Chondrocyte (in vitro differentiated cells): ENCODE measurements around the gene CALCR. TPM values are rescaled to one million over a fixed set of nuclear protein-coding genes. Genes with fewer than 3 reads are reported as not detected.
A peak's percentile ranks its signal among the peaks of the same experiment; 100 is the strongest.

Experiments
- DNase-seq: peaks from one replicate; pipeline ENCODE4 v3.0.0; 2021; ENCODE audit warnings: mixed read lengths, low spot score
- H3K27ac Mint-ChIP-seq: one replicate; pipeline ENCODE4 v1.8.0; 2021; ENCODE audit warnings: mild to moderate bottlenecking, moderate library complexity, mixed read lengths; ENCODE audit not compliant: unreplicated experiment
- H3K27me3 Mint-ChIP-seq: 2 replicates; pipeline ENCODE4 v1.8.0; 2021; ENCODE audit warnings: low read depth, mixed read lengths
- H3K36me3 Mint-ChIP-seq: 2 replicates; pipeline ENCODE4 v1.8.0; 2021; ENCODE audit warnings: low read depth, mixed read lengths
- H3K4me1 Mint-ChIP-seq: 2 replicates; pipeline ENCODE4 v1.8.0; 2021; ENCODE audit warnings: low read depth, mild to moderate bottlenecking, mixed read lengths
- H3K4me3 Mint-ChIP-seq: one replicate; pipeline ENCODE4 v1.8.0; 2021; ENCODE audit warnings: mild to moderate bottlenecking, moderate library complexity, mixed read lengths; ENCODE audit not compliant: unreplicated experiment
- H3K9me3 Mint-ChIP-seq: 2 replicates; pipeline ENCODE4 v1.8.0; 2021; ENCODE audit warnings: low read depth, mixed read lengths
- total RNA-seq: library from RNA; stranded (reverse); gene quantifications from 3 replicates; pipeline ENCODE4 v1.2.1, GENCODE V29; 2021
- TF ChIP-seq, protein P1 (sequence below): fragments of 200-600 bp; sonication (generic); IDR thresholded peaks from 2 replicates; pipeline ENCODE4 v1.5.0; 2021; ENCODE audit warnings: antibody characterized with exemption, mild to moderate bottlenecking, moderate library complexity

CALCR gene
- total RNA-seq, 1 donor from 2014 or later = 0.20 TPM

DNA sequence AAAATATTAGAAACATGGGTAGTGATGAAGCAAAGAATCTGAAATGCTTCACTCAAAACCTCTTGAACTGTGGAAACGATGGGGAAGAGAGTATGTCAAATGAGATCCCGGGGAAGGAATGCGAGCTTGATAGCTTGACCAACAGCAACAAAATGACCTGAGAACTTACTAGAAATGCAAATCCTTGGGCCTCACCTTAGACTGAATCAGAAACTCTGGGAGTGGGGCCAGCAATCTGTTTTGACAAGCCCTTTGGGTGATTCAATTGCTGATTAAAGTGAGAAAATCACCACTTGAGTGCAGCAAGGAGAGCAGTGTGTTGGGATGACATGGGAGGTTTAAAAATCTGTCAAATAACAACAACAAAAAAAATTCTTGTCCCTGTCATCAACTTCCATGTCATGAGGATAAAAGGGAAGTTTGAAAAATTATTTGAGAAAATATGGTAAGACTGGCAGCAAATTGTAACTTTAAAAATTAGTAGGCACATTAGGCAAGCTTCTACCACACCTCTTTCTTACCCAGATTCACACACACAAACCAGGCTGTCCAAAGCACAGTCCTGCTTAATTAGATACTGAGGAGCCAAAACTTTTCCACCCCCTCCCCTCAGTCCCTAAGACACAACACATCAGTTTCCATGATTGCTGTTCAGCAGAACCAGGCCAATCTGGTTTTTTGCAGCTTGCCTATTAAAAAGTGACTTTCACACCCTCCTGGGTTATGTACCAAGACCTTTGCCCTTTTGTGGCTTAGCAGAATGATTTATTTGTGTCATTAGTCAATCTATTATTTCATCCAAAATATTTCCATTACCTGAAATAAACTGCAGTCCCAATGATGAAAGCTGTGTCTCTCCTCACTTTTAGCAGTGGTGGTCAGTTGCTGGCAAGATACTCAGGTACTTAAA is 15.6 kb downstream of the CALCR start:
- no peak overlapping the region for H3K4me3 Mint-ChIP-seq
- H3K27ac Mint-ChIP-seq = no peak overlapping the region
- no peak for DNase-seq
- H3K4me1 Mint-ChIP-seq = no peaks in the 10 kb centered on the region
- H3K36me3 Mint-ChIP-seq = no peaks in the 10 kb centered on the region
- TF ChIP-seq, protein P1, sequence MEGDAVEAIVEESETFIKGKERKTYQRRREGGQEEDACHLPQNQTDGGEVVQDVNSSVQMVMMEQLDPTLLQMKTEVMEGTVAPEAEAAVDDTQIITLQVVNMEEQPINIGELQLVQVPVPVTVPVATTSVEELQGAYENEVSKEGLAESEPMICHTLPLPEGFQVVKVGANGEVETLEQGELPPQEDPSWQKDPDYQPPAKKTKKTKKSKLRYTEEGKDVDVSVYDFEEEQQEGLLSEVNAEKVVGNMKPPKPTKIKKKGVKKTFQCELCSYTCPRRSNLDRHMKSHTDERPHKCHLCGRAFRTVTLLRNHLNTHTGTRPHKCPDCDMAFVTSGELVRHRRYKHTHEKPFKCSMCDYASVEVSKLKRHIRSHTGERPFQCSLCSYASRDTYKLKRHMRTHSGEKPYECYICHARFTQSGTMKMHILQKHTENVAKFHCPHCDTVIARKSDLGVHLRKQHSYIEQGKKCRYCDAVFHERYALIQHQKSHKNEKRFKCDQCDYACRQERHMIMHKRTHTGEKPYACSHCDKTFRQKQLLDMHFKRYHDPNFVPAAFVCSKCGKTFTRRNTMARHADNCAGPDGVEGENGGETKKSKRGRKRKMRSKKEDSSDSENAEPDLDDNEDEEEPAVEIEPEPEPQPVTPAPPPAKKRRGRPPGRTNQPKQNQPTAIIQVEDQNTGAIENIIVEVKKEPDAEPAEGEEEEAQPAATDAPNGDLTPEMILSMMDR = no peak
- no peaks in the 10 kb centered on the region for H3K9me3 Mint-ChIP-seq
- peaks cover 15% of the 10 kb centered on the region for H3K27me3 Mint-ChIP-seq

DNA sequence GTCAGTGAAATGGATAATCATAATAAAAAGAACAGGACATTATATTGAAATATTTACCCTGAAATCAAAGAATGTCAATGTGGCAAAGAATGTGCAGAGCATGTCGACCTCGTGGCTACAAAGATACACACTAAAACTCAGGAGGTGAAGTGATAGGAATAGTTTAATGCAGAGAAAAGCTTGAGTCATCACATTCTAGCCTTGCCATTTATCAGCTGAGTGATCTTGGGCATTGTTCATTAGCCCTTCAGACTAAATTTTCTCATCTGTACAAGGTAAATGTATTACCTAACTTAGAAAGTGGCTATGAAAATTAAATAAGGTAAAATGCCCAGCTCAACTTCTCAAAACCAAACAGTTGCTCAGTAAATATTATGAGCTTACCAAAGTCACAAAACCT is 22.6 kb downstream of the CALCR start:
- no peak for DNase-seq
- Mint-ChIP-seq H3K4me3 (no peak overlapping the region), H3K27me3 (peaks cover 8% of the 10 kb centered on the region), H3K27ac (no peak overlapping the region), H3K36me3 (no peaks in the 10 kb centered on the region), H3K4me1 (no peaks in the 10 kb centered on the region), H3K9me3 (no peaks in the 10 kb centered on the region)
- TF ChIP-seq, protein P1 = no peak

DNA sequence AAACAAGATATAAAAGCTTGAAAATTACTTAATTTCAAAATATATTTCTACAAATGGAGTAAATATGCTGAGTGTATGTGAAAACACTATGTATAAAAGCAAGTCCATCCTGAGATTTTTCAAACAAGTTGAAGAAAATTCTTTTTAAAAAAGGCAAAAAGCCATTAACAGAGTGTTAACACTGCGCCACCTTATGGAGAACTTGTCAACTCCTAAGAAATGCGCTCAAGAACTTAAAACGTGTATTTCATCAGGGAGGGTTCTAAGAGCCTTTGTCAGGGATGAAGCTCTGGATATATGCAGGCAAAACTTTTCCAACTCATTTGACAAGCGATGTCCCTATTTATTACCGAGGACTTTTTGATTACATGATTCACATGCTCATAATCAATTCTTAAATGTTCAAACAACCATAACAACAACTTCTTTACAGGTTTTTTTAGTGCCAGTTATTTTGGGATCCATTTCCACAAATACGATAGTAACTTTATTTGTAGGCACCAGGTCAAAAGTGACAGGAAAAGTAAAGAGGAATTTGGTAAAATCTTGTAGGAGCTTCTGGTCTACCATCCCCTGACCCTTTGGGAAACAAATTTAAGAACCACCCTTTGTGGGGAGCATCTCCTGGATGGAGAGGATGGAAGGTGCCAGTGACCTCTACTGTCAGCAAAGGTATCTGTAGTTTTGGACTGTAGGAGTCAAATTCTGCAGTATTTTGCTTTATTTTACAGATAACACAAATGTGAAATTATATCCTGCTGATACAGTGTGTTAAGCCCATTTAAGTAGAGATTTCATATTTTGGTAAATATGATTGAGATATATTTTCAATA is 23.2 kb downstream of the CALCR start:
- H3K4me1 Mint-ChIP-seq = no peaks in the 10 kb centered on the region
- H3K36me3 Mint-ChIP-seq = no peaks in the 10 kb centered on the region
- no peak overlapping the region for H3K27ac Mint-ChIP-seq
- H3K4me3 Mint-ChIP-seq = no peak overlapping the region
- peaks cover 8% of the 10 kb centered on the region for H3K27me3 Mint-ChIP-seq
- DNase-seq = no peak
- TF ChIP-seq, protein P1 = peak; percentile 91
- no peaks in the 10 kb centered on the region for H3K9me3 Mint-ChIP-seq

DNA sequence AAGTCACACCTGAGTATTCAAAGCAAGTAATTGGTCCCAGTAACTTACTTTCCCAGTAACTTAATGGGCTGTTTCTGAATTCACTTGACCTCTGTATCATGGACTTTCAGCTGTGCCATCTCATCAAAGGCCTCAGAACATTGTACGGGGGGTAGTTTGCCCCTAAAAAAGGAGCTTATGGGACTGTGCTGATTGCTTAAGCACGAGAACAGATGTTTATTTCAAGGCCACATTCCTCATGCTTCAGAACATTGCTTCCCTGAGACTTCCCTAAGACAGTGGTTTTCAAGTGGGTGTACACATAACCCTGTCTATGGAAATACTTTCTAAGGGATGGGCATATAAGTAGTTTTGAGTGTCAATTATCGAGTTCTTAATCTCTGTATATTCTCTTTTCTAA is 26.8 kb downstream of the CALCR start:
- Mint-ChIP-seq H3K27me3 (peaks cover 2% of the 10 kb centered on the region), H3K36me3 (no peaks in the 10 kb centered on the region), H3K4me1 (no peaks in the 10 kb centered on the region), H3K9me3 (no peaks in the 10 kb centered on the region), H3K27ac (no peak overlapping the region), H3K4me3 (no peak overlapping the region)
- no peak for DNase-seq
- TF ChIP-seq, protein P1 = no peak

DNA sequence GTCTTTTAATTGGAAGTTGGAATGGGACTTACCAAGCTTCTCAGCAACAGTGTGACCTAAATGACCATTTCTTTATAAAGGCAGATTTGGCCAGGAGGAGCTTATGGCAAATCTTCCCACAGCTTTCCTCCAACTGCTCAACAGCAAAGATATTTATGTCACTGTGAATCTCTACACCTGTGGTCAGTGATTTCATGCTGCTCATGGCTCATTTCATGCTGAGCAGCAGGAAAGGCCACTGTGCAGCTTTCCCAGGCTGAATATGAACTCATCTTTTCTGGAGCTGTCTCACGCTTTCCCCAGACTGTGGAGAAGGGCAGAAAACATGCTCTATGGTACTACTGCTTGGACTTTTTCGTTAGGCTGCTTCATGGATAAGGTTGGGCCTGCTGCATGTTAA is 29.8 kb downstream of the CALCR start:
- Mint-ChIP-seq H3K36me3 (no peaks in the 10 kb centered on the region), H3K27me3 (peaks cover 2% of the 10 kb centered on the region), H3K4me3 (no peak overlapping the region), H3K4me1 (no peaks in the 10 kb centered on the region), H3K27ac (no peak overlapping the region), H3K9me3 (no peaks in the 10 kb centered on the region)
- TF ChIP-seq, protein P1 = no peak
- DNase-seq = no peak
